Activated T-helper 1 cell treated with anti-CD3 and anti-CD28 coated beads, Interleukin-12 subunit alpha, Interleukin-12 subunit beta, Interleukin-2, Interleukin-4 antibody, amounts not matched to agents 30 ng/mL and 10 ng/mL and 1 ng/mL, durations not matched to agents 14 hours and 24 hours and 36 hours (primary cell): Measurements from ENCODE around the gene NFE2L2. TPM values are rescaled to one million over a fixed set of nuclear protein-coding genes. Genes with fewer than 3 reads are reported as not detected.

Experiments
- DNase-seq: peaks from one replicate; pipeline ENCODE4 v3.0.0; 2021; ENCODE audit warnings: low spot score
- H3K27ac Mint-ChIP-seq: one replicate; pipeline ENCODE4 v1.8.0; 2021; ENCODE audit warnings: mild to moderate bottlenecking, mixed read lengths
- H3K27me3 Mint-ChIP-seq: one replicate; pipeline ENCODE4 v1.8.0; 2022; ENCODE audit warnings: mild to moderate bottlenecking, moderate library complexity, mixed read lengths; ENCODE audit not compliant: insufficient read depth
- H3K36me3 Mint-ChIP-seq: one replicate; pipeline ENCODE4 v1.8.0; 2021; ENCODE audit warnings: low read depth, mixed read lengths
- H3K4me1 Mint-ChIP-seq: one replicate; pipeline ENCODE4 v1.8.0; 2021; ENCODE audit warnings: low read depth, mixed read lengths
- H3K4me3 Mint-ChIP-seq: one replicate; pipeline ENCODE4 v1.8.0; 2021; ENCODE audit warnings: mild to moderate bottlenecking, moderate library complexity, mixed read lengths
- H3K9me3 Mint-ChIP-seq: one replicate; pipeline ENCODE4 v1.8.0; 2021; ENCODE audit warnings: mixed read lengths
- intact Hi-C: fragments of 100-400 bp; cut with micrococcal nuclease; formaldehyde crosslinking; loops from one replicate; pipeline ENCODE4 v1.15.1; 2024
- total RNA-seq: library from RNA; stranded (reverse); gene quantifications from 2 replicates; pipeline ENCODE4 v1.2.3, GENCODE V29; 2022

The NFE2L2 gene
- total RNA-seq, 1 donor from 2014 or later = 68.2 TPM

DNA sequence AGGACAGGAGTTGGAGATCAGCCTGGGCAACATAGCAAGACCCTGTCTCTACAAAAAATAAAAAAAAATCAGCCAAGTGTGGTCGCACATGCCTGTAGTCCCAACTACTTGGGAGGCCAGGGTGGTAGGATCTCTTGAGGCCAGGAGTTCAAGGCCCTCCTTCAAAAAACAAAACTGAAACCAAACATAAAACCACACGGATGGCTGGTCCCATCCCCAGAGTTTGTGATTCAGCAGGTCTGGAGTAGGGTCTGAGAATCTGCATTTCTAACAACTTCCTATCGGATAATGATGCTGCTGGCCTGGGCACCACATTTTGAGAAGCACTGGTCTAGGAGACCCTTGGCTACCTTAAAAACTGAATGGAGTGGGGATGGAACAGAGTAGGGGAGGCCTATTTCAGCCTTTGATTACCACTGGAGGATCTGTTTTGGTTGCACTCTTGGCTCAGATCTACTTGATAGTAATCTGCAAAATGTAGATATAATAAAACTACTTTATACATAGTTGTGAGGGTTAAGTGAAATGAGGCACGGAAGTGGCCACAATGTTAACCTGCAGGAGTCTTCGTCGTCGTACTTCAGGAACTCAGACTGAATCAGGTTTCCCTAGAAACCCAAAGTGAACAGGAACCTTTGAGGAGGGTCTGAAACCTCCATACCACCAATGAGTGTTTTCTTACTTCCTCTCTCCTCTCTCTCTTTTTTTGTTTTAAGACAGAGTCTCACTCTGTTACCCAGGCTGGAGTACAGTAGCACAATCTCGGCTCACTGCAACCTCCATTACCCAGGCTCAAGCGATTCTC lies 25.5 kb upstream of the NFE2L2 start:
- DNase-seq = peak; percentile 5
- H3K4me1 Mint-ChIP-seq = peaks cover 75% of the 10 kb centered on the region
- peaks cover 2% of the 10 kb centered on the region for H3K27me3 Mint-ChIP-seq
- intact Hi-C loops = loop anchor here (1.0 kb wide), 2 partner anchors 25 to 48 kb away; no protein-coding TSS in a partner anchor
- peaks cover 3% of the 10 kb centered on the region for H3K36me3 Mint-ChIP-seq
- peak overlapping the region; percentile 63 for H3K4me3 Mint-ChIP-seq
- peak overlapping the region; percentile 85 for H3K27ac Mint-ChIP-seq
- no peaks in the 10 kb centered on the region for H3K9me3 Mint-ChIP-seq

- H3K27me3 Mint-ChIP-seq = no peaks in the 10 kb centered on the region
- H3K4me3 Mint-ChIP-seq = no peak overlapping the region
- DNase-seq = no peak
- no peak overlapping the region for H3K27ac Mint-ChIP-seq
- intact Hi-C loops = no loop called here
- H3K9me3 Mint-ChIP-seq = no peaks in the 10 kb centered on the region
- H3K36me3 Mint-ChIP-seq = peaks cover 5% of the 10 kb centered on the region
- H3K4me1 Mint-ChIP-seq = peaks cover 57% of the 10 kb centered on the region
These were observed 23.3 kb upstream of the NFE2L2 start for GRCh38 chr2:177287814-177288213.

GRCh38 chr2:177285892-177286715 lies 21.6 kb upstream of the NFE2L2 start:
- Mint-ChIP-seq H3K27ac (no peak overlapping the region), H3K36me3 (peaks cover 3% of the 10 kb centered on the region), H3K4me1 (peaks cover 40% of the 10 kb centered on the region), H3K4me3 (no peak overlapping the region), H3K9me3 (no peaks in the 10 kb centered on the region), H3K27me3 (no peaks in the 10 kb centered on the region)
- intact Hi-C loops = no loop called here
- DNase-seq = no peak

GRCh38 chr2:177284531-177284930 lies 20.0 kb upstream of the NFE2L2 start:
- Mint-ChIP-seq H3K4me1 (peaks cover 28% of the 10 kb centered on the region), H3K27me3 (no peaks in the 10 kb centered on the region), H3K27ac (no peak overlapping the region), H3K9me3 (no peaks in the 10 kb centered on the region), H3K4me3 (no peak overlapping the region), H3K36me3 (peaks cover 3% of the 10 kb centered on the region)
- intact Hi-C loops = no loop called here
- DNase-seq = no peak

DNA sequence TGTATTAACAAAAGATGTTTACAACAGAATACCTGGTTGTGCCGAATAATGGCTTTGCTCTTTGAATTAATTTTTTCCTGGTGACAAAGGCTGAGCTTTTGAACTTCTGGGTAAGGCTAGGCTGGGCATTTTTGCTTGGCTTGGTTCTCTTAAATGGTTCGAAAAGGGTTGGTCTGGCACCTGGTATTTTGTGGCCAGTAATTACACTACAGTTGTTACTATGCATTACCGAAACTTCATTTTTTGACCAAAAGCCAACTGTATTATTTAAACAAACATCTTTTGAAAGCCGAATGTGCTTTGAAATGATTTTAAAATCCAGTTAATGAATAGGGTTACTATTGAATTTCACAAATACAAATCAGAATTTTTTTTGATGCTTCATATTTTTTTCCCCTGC lies 19.4 kb upstream of the NFE2L2 start:
- Mint-ChIP-seq H3K27me3 (no peaks in the 10 kb centered on the region), H3K4me3 (no peak overlapping the region), H3K9me3 (no peaks in the 10 kb centered on the region), H3K27ac (no peak overlapping the region), H3K4me1 (peaks cover 22% of the 10 kb centered on the region), H3K36me3 (peaks cover 3% of the 10 kb centered on the region)
- intact Hi-C loops = no loop called here
- DNase-seq = no peak

DNA sequence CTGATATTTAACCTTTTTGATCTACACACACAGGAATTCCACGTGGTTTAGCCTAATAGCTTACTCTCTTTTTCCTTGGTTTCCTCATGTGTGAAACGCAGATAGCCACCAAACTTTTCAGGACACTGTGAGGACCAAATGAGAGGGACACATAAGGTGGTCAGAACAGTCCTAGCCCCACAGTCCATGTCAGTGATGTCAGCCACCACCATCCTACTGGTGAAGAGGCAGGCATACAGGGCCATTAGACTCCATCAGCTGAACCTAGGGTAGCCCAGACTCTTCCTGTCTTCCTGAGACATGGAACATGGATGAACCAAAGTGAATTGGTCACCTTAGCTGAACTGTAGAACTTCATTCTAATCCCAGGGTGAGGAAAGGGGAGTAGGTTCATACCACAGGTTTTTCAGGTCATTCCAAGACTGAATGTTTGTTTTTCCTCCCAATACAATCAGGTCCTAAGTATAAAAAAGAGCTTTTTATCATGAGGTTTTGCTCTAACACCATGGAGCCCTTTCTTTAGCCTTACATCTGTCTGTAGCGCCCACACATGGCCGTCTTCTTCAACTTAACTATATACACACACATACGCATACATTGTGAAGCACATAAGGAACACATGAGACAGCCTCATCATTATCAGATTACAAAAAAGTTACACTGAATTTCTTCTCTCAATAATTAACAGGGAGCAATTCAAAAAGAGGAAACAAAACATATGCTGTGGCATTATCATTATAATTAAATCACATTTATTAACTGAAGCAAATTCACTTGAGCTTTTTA lies 18.5 kb upstream of the NFE2L2 start:
- Mint-ChIP-seq H3K27me3 (no peaks in the 10 kb centered on the region), H3K4me1 (peaks cover 17% of the 10 kb centered on the region), H3K27ac (no peak overlapping the region)

GRCh38 chr2:177282181-177282641 lies 17.7 kb upstream of the NFE2L2 start:
- Mint-ChIP-seq H3K36me3 (peaks cover 3% of the 10 kb centered on the region), H3K4me1 (peaks cover 11% of the 10 kb centered on the region), H3K27ac (no peak overlapping the region)

More for the DNA sequence above, 18.5 kb upstream of the NFE2L2 start:
- no peak for DNase-seq
- Mint-ChIP-seq H3K36me3 (peaks cover 3% of the 10 kb centered on the region), H3K4me3 (no peak overlapping the region), H3K9me3 (no peaks in the 10 kb centered on the region)
- intact Hi-C loops = no loop called here

GRCh38 chr2:177281400-177282180 lies 17.1 kb upstream of the NFE2L2 start:
- H3K4me1 Mint-ChIP-seq = peaks cover 11% of the 10 kb centered on the region
- H3K36me3 Mint-ChIP-seq = peaks cover 3% of the 10 kb centered on the region
- no peak for DNase-seq
- no peaks in the 10 kb centered on the region for H3K9me3 Mint-ChIP-seq
- no peak overlapping the region for H3K27ac Mint-ChIP-seq
- H3K27me3 Mint-ChIP-seq = no peaks in the 10 kb centered on the region
- H3K4me3 Mint-ChIP-seq = no peak overlapping the region
- intact Hi-C loops = no loop called here

More at GRCh38 chr2:177282181-177282641, 17.7 kb upstream of the NFE2L2 start:
- no peak overlapping the region for H3K4me3 Mint-ChIP-seq
- DNase-seq = no peak
- no peaks in the 10 kb centered on the region for H3K9me3 Mint-ChIP-seq
- intact Hi-C loops = no loop called here
- no peaks in the 10 kb centered on the region for H3K27me3 Mint-ChIP-seq

- H3K4me3 Mint-ChIP-seq = no peak overlapping the region
- no peak for DNase-seq
- intact Hi-C loops = no loop called here
- H3K27ac Mint-ChIP-seq = no peak overlapping the region
- H3K36me3 Mint-ChIP-seq = peaks cover under 1% of the 10 kb centered on the region
- no peaks in the 10 kb centered on the region for H3K9me3 Mint-ChIP-seq
- H3K4me1 Mint-ChIP-seq = no peaks in the 10 kb centered on the region
- no peaks in the 10 kb centered on the region for H3K27me3 Mint-ChIP-seq
These were observed 15.3 kb upstream of the NFE2L2 start for GRCh38 chr2:177279847-177280246.

GRCh38 chr2:177275743-177276055 lies 11.2 kb upstream of the NFE2L2 start:
- Mint-ChIP-seq H3K9me3 (no peaks in the 10 kb centered on the region), H3K4me1 (peaks cover 21% of the 10 kb centered on the region), H3K27ac (no peak overlapping the region), H3K4me3 (no peak overlapping the region), H3K27me3 (no peaks in the 10 kb centered on the region), H3K36me3 (no peaks in the 10 kb centered on the region)
- DNase-seq = no peak
- intact Hi-C loops = no loop called here

DNA sequence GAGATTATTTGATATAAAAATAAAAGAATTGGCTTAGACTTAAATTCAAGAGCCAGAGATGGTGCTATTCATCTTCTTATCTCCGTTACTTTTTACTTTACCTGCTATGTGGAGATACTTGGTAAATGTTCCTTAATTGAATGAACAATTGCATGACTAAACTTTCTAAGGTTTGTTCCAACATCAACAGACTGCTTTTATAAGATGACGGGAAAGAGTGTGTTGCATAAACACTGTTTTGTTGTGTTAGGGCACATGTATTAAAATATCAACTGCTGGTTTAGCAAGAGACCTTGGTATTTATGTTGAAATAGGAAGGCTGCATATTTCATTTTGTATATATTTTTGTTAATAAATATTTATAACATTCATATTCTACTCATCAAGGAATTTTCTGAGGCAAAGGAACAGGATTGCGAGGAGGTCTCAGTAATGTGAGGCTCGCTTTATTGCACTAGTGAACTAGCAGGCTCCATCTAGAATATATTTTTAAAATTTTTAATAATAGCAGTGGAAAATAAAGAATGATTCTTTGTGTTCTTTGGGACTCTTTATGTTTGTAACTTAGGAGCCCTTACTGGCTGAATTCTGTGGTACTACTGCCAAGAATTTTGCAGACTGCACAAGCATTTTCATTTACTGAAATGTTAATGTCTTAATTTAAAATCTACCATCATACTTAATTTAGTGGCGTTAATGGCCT lies 10.7 kb upstream of the NFE2L2 start:
- H3K9me3 Mint-ChIP-seq = no peaks in the 10 kb centered on the region
- no peaks in the 10 kb centered on the region for H3K36me3 Mint-ChIP-seq
- H3K4me1 Mint-ChIP-seq = peaks cover 26% of the 10 kb centered on the region
- intact Hi-C loops = no loop called here
- no peaks in the 10 kb centered on the region for H3K27me3 Mint-ChIP-seq
- no peak for DNase-seq
- H3K27ac Mint-ChIP-seq = no peak overlapping the region
- H3K4me3 Mint-ChIP-seq = no peak overlapping the region

DNA sequence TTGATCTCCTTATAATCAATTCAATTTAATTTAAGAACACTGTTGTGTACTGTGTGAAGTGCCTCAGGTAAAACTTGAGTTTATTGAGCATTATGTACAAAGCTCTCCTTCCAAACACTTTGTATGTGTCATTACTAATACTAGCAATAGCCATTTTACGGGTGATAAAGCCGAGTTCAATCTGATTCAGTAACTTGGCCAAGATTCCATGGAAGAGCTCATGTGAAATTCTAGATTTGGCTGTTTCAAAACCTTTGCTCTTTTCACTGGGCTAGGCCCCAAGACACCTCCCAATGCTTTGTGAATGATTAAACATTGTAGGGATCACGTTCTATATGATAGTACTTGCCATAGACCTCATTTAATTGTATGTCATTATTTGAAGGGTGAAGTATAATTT lies 8.9 kb upstream of the NFE2L2 start:
- Mint-ChIP-seq H3K36me3 (peaks cover 1% of the 10 kb centered on the region), H3K9me3 (no peaks in the 10 kb centered on the region), H3K4me1 (peaks cover 39% of the 10 kb centered on the region), H3K27ac (no peak overlapping the region), H3K27me3 (no peaks in the 10 kb centered on the region), H3K4me3 (no peak overlapping the region)
- intact Hi-C loops = no loop called here
- no peak for DNase-seq
